Loucy (cell line): ENCODE data around the gene IBA57.

Source experiments
- H2AFZ ChIP-seq: fragments of 200-600 bp; sonication (generic); 2 replicates; pipeline ENCODE4 v1.6.0; 2016; ENCODE audit warnings: antibody characterized with exemption, mild to moderate bottlenecking, low read length, moderate library complexity
- H3F3A ChIP-seq: fragments of 200-600 bp; 2 replicates; pipeline ENCODE4 v1.6.0; 2016; ENCODE audit warnings: antibody characterized with exemption, low read depth, mild to moderate bottlenecking
- H3K27me3 ChIP-seq: fragments of 200-600 bp; sonication (generic); 2 replicates; pipeline ENCODE4 v1.6.1; 2014; ENCODE audit warnings: low read length, mild to moderate bottlenecking; ENCODE audit not compliant: insufficient read depth, poor library complexity, severe bottlenecking
- H3K36me3 ChIP-seq: fragments of 200-600 bp; sonication (generic); 2 replicates; pipeline ENCODE4 v1.6.1; 2016; ENCODE audit warnings: low read length; ENCODE audit not compliant: insufficient read depth
- H3K4me1 ChIP-seq: fragments of 200-600 bp; sonication (generic); 2 replicates; pipeline ENCODE4 v1.5.1; 2014; ENCODE audit warnings: low read length, mild to moderate bottlenecking; ENCODE audit not compliant: insufficient read depth, poor library complexity, severe bottlenecking
- H3K4me2 ChIP-seq: fragments of 200-600 bp; sonication (generic); 2 replicates; pipeline ENCODE4 v1.6.0; 2014; ENCODE audit warnings: antibody characterized with exemption, low read length, low read depth, mild to moderate bottlenecking; ENCODE audit not compliant: poor library complexity, severe bottlenecking
- H3K4me3 ChIP-seq: fragments of 200-600 bp; sonication (generic); 2 replicates; pipeline ENCODE4 v1.5.1; 2014; ENCODE audit warnings: low read length, mild to moderate bottlenecking, mixed read lengths; ENCODE audit not compliant: poor library complexity, severe bottlenecking
- H3K79me2 ChIP-seq: fragments of 200-600 bp; sonication (generic); 2 replicates; pipeline ENCODE4 v1.6.1; 2014; ENCODE audit warnings: low read length; ENCODE audit not compliant: insufficient read depth
- H3K9ac ChIP-seq: fragments of 200-600 bp; sonication (generic); 2 replicates; pipeline ENCODE4 v1.6.0; 2014; ENCODE audit warnings: mild to moderate bottlenecking, low read depth, low read length, moderate library complexity; ENCODE audit not compliant: poor library complexity, severe bottlenecking
- H3K9me2 ChIP-seq: fragments of 200-600 bp; sonication (generic); replicated peaks from 2 replicates; pipeline ENCODE4 v1.6.1; 2016; ENCODE audit warnings: low read depth, low read length, mixed read lengths
- H3K9me3 ChIP-seq: fragments of 200-600 bp; sonication (generic); 2 replicates; pipeline ENCODE4 v1.6.1; 2014; ENCODE audit warnings: mild to moderate bottlenecking, antibody characterized with exemption, low read length, low read depth; ENCODE audit not compliant: insufficient read depth
- H4K20me1 ChIP-seq: fragments of 200-600 bp; sonication (generic); 2 replicates; pipeline ENCODE4 v1.6.0; 2014; ENCODE audit warnings: antibody characterized with exemption, low read length, mild to moderate bottlenecking; ENCODE audit not compliant: insufficient read depth, poor library complexity, severe bottlenecking
- CTCF ChIP-seq: fragments of 200-600 bp; sonication (generic); conservative IDR thresholded peaks from 2 replicates; pipeline ENCODE4 v1.5.1; 2014; ENCODE audit warnings: mild to moderate bottlenecking, antibody characterized with exemption, low read length
- EZH2phosphoT487 ChIP-seq: fragments of 200-600 bp; IDR thresholded peaks from 2 replicates; pipeline ENCODE4 v1.6.1; 2018; ENCODE audit warnings: antibody characterized with exemption, mild to moderate bottlenecking, moderate library complexity, borderline replicate concordance

The IBA57 gene

DNA sequence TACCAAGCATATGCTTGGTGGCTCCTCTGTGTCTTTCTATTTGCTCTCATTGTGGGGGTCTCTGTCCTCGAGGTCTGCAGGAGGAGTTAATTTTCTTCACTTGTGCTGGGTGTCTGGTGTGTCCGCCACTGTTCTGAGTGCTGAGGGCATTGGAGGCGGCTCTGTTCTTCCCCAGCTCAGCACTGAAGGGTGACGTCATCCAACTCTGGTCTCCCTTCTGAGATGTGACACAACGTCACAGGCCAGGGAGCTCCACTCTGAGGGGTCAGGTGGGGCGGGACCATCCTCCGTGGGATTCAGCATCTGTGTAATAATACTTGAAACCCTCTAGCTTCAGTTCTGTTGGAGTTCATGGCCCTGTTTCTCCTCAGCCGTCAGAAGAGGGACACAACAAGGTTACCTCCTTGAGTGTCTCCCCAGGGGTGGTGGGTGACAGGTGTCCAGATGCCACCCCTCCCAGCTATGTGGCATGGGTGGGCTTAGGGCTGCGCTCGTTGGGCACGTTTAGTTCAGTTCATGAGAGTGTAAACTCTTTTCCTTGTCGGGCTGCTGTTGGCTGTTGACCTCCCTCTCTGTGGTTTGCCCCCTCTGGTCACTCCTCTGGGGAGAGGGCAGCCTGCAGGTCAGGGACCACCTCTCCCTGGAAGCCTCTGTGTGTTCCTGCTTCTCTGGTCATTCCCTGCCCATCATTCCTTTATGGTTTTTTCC lies 3.1 kb downstream of the IBA57 start:
- Histone ChIP-seq H3K4me1 (peaks cover 33% of the 10 kb centered on the region), H2AFZ (no peak overlapping the region), H3K4me2 (peak overlapping the region; percentile 98), H3K36me3 (no peaks in the 10 kb centered on the region), H3K4me3 (no peak overlapping the region), H3K27me3 (no peaks in the 10 kb centered on the region), H3F3A (no peaks in the 10 kb centered on the region), H3K9ac (peak overlapping the region; percentile 0), H4K20me1 (peaks cover 9% of the 10 kb centered on the region), H3K9me2 (no peaks in the 10 kb centered on the region), H3K9me3 (no peaks in the 10 kb centered on the region), H3K79me2 (peaks cover 55% of the 10 kb centered on the region)
- no peak for TF ChIP-seq EZH2phosphoT487
- TF ChIP-seq CTCF, result no peak

DNA sequence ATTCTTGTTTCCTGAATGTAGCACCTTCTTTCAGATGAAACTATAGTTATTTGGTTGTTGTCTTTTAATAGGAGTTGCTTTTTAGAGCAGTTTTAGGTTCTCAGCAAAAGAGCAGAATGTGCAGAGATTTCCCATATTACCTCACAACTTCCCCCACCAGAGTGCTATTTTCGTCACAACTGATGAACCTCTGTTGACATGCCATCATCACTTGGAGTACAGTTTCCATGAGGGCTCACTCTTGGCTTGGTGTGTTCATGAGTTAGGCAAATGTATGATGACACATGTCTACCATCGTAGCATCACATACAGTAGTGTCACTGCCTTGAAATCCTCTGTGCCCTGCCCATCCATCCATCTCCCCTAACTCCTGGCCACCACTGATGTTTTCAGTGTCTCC lies 3.7 kb downstream of the IBA57 start:
- Histone ChIP-seq H4K20me1 (peaks cover 9% of the 10 kb centered on the region), H3K4me3 (no peak overlapping the region), H3K9ac (no peak overlapping the region), H3K9me3 (no peaks in the 10 kb centered on the region), H3K79me2 (peaks cover 56% of the 10 kb centered on the region), H3K4me1 (peaks cover 33% of the 10 kb centered on the region), H3K9me2 (no peaks in the 10 kb centered on the region), H2AFZ (no peak overlapping the region), H3K4me2 (no peak overlapping the region), H3K36me3 (no peaks in the 10 kb centered on the region), H3F3A (no peaks in the 10 kb centered on the region), H3K27me3 (no peaks in the 10 kb centered on the region)
- TF ChIP-seq EZH2phosphoT487 (no peak), CTCF (no peak)

GRCh38 chr1:228170666-228171065 lies 5.1 kb downstream of the IBA57 start:
- H3K4me1 ChIP-seq, result peaks cover 26% of the 10 kb centered on the region

More at GRCh38 chr1:228170666-228171065, 5.1 kb downstream of the IBA57 start:
- Histone ChIP-seq H3K9ac (no peak overlapping the region), H3K4me2 (no peak overlapping the region), H3K9me2 (no peaks in the 10 kb centered on the region), H3K36me3 (peaks cover 11% of the 10 kb centered on the region; the same call in 1 of the 2 replicates), H3K27me3 (no peaks in the 10 kb centered on the region), H3F3A (no peaks in the 10 kb centered on the region), H3K9me3 (no peaks in the 10 kb centered on the region), H3K79me2 (peaks cover 56% of the 10 kb centered on the region), H2AFZ (no peak overlapping the region), H4K20me1 (peaks cover 9% of the 10 kb centered on the region), H3K4me3 (no peak overlapping the region)
- TF ChIP-seq CTCF (no peak), EZH2phosphoT487 (no peak)
